ENCODE data around the gene RSPH3. TPM values are rescaled to one million over a fixed set of nuclear protein-coding genes. Genes with fewer than 3 reads are reported as not detected.

RSPH3 gene
- total RNA-seq, 2 donors from 2014 or later: 4.7 to 7.8 TPM

- no peak overlapping the region for H3K4me3 ChIP-seq
- H3K27ac ChIP-seq: no peak overlapping the region
- H3K4me1 ChIP-seq (ENCODE audit: control insufficient read depth in 1 of 2, low read depth in 2 of 2): no peaks in the 10 kb centered on the region
- no peaks in the 10 kb centered on the region for H3K36me3 ChIP-seq
- H3K9me3 ChIP-seq: peaks cover 10% of the 10 kb centered on the region
- TF ChIP-seq CTCF (IDR thresholded peaks at IDR 0.05): no peak
- ATAC-seq (ENCODE audit: insufficient number of reproducible peaks, low FRiP score, low read depth) (no peak), DNase-seq (ENCODE audit: low spot score) (no peak)
- H3K27me3 ChIP-seq (replicated peaks; ENCODE audit: insufficient read depth): no peaks in the 10 kb centered on the region
These were observed 29.2 kb downstream of the RSPH3 start for GRCh38 chr6:158970640-158971275.

GRCh38 chr6:158969148-158969547 is 30.9 kb downstream of the RSPH3 start:
- no peak for TF ChIP-seq CTCF (IDR thresholded peaks at IDR 0.05)
- no peak overlapping the region for H3K4me3 ChIP-seq
- ATAC-seq (ENCODE audit: insufficient number of reproducible peaks, low FRiP score, low read depth) (no peak), DNase-seq (ENCODE audit: low spot score) (no peak)
- H3K27ac ChIP-seq: no peak overlapping the region
- H3K36me3 ChIP-seq: no peaks in the 10 kb centered on the region
- H3K27me3 ChIP-seq (replicated peaks; ENCODE audit: insufficient read depth): no peaks in the 10 kb centered on the region
- peaks cover 10% of the 10 kb centered on the region for H3K9me3 ChIP-seq
- H3K4me1 ChIP-seq (ENCODE audit: control insufficient read depth in 1 of 2, low read depth in 2 of 2): no peaks in the 10 kb centered on the region

- DNase-seq (ENCODE audit: low spot score) (no peak), ATAC-seq (ENCODE audit: insufficient number of reproducible peaks, low FRiP score, low read depth) (no peak)
- Histone ChIP-seq H3K27ac (no peak overlapping the region), H3K4me1 (ENCODE audit: control insufficient read depth in 1 of 2, low read depth in 2 of 2) (no peaks in the 10 kb centered on the region), H3K36me3 (no peaks in the 10 kb centered on the region), H3K27me3 (replicated peaks; ENCODE audit: insufficient read depth) (no peaks in the 10 kb centered on the region), H3K9me3 (peaks cover 10% of the 10 kb centered on the region), H3K4me3 (no peak overlapping the region)
- no peak for TF ChIP-seq CTCF (IDR thresholded peaks at IDR 0.05)
These were observed 36.8 kb downstream of the RSPH3 start for GRCh38 chr6:158963020-158963808.

- TF ChIP-seq CTCF (IDR thresholded peaks at IDR 0.05): no peak
- no peak overlapping the region for H3K27ac ChIP-seq
- peaks cover 5% of the 10 kb centered on the region for H3K9me3 ChIP-seq
- no peak for DNase-seq (ENCODE audit: low spot score)
- H3K4me1 ChIP-seq (ENCODE audit: control insufficient read depth in 1 of 2, low read depth in 2 of 2): no peaks in the 10 kb centered on the region
- H3K4me3 ChIP-seq: no peak overlapping the region
- H3K36me3 ChIP-seq: no peaks in the 10 kb centered on the region
- no peaks in the 10 kb centered on the region for H3K27me3 ChIP-seq (replicated peaks; ENCODE audit: insufficient read depth)
- no peak for ATAC-seq (ENCODE audit: insufficient number of reproducible peaks, low FRiP score, low read depth)
These were observed 37.6 kb downstream of the RSPH3 start for GRCh38 chr6:158962371-158962770.

GRCh38 chr6:158960026-158960425 is 40.0 kb downstream of the RSPH3 start:
- no peak for TF ChIP-seq CTCF (IDR thresholded peaks at IDR 0.05)
- H3K27ac ChIP-seq: no peak overlapping the region
- H3K4me3 ChIP-seq: no peak overlapping the region
- no peaks in the 10 kb centered on the region for H3K27me3 ChIP-seq (replicated peaks; ENCODE audit: insufficient read depth)
- DNase-seq (ENCODE audit: low spot score) (no peak), ATAC-seq (ENCODE audit: insufficient number of reproducible peaks, low FRiP score, low read depth) (no peak)
- H3K9me3 ChIP-seq: no peaks in the 10 kb centered on the region
- H3K36me3 ChIP-seq: no peaks in the 10 kb centered on the region
- H3K4me1 ChIP-seq (ENCODE audit: control insufficient read depth in 1 of 2, low read depth in 2 of 2): no peaks in the 10 kb centered on the region
